ENCODE results near the gene SLC35E1.

The SLC35E1 gene

GRCh38 chr19:16596399-16596798 lies 24.2 kb upstream of the SLC35E1 start:
- no peak for DNase-seq

DNA sequence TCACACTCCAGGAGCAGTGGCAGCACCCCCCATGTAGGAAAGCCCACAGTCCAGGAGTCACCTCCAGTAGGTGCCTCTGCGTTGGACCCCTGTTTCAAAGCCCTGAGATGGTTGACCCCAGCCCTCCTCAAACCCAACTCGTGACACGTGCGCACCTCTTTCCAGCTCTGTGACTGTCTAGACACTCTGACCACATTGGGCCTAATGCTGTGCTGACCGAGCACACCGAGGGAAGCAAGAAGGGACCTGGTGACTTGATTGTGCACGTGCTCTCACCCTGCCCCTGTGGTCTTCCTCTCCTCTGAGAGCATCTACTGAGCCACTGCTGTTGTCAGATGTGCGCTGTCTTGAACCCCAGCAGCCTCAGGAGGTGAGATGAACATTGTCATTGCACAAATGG lies 22.9 kb upstream of the SLC35E1 start:
- no peak for DNase-seq

DNA sequence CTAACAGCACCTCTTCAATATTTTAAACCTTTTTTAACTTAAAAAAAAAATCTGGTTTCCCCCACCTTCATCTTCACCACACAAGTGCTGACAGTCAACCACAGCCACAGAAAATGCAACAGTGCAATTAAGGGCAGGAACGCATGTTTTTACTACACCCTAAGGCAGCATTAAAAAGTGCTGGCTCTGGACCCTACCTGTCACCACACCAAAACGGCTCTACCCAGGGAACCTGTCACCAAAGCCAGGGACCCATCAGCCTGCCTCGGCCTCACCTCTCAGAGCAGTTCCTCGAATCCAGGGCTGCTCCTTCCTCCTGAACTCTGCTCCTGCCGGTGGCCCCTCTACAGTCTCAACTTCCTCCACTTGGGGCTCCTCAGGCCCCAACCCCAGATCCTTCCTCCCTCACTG lies 22.5 kb upstream of the SLC35E1 start:
- no peak for DNase-seq

GRCh38 chr19:16594131-16594586 lies 21.9 kb upstream of the SLC35E1 start:
- DNase-seq = peak; percentile 25

DNA sequence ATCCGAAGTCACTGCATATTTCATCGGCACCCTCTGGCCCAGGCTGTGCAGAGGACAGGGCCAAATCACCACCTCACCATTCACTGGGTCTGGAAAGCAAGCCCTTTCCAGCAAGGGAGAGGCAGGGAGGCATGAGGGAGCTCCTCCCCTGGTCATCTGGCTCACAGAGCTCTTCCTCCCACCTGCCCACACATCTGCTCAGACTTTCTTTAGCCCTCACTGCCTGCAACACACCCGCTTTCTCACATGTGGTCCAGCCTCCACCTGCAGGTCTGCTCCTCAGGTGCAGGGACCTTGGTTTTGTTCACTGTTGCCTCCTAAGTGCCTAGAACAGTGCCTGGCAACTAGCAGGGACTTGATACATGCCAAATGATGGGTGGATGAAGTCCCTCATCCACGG lies 21.0 kb upstream of the SLC35E1 start:
- no peak for DNase-seq

DNA sequence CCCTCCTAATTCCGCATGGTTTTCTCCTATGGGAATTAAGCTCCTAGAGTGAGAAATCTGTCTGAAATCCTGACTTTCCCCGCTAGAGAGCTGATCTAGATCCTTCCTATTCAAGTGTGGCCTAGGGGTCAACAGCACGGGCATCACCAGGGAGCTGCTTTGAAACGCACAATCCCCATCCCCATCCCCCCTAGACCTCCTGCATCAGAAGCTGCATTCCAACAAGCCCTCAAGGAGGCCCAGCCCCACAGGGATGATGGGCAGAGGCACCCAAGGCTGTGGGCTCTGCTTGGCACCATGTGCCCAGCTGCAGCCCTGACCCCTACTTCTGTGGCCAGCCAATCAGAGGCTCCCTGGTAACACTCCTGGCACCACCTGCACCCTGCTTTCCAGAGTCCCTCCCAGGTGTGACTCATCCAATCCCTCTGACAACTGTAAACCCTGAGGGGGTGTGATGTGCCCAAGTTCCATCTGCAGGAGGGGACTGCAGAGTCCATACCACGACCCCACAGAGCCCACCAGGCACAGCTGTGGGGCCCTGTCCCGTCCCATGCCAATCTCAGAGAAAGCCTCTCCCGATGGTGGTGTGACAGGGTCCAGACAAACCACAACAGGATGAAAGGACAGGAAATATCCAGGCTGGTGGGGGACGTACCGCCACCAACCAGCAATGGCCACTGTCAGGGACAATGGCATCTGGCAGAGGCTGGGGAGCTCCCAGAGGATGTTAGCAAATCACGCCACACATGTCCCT lies 19.8 kb upstream of the SLC35E1 start:
- DNase-seq = no peak

DNA sequence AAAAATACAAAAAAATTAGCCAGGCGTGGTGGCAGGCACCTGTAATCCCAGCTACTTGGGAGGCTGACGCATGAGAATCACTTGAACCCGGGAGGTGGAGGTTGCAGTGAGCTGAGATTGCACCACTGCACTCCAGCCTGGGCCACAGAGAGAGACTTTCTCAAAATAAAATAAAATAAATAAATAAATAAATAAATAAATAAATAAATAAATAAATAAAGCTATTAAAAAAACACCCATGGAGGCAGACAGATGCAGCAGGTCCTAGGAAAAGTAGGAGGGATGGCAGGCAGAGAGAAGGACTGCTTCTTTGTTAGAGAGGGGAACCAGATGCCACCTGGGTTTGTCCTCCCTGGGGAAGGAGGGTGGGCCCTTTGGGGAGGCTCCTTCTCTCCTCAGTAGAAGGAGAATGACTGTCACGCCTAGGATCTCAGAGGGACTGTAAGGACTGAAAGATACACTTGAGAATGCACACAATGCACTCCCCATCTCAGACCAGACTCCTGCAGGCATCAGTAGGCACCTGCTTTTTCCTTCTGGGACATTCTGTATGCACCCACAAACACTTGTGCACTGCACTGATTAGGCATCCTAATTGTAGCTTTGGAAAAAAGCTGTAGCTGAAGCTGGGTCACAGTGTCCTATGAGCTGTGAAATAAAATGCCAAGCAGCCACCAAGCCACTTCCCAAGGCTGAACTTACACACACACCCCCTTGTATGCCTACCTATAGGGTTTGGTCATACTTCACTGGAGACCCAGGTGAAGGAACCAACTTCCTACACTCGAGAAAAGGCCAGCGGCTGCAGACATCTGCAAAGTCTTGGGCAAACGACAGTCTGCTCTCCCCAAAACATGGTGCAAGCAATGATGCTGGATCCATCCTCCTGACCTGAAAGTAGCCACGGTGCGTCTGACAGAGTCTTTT lies 18.9 kb upstream of the SLC35E1 start:
- no peak for DNase-seq

DNA sequence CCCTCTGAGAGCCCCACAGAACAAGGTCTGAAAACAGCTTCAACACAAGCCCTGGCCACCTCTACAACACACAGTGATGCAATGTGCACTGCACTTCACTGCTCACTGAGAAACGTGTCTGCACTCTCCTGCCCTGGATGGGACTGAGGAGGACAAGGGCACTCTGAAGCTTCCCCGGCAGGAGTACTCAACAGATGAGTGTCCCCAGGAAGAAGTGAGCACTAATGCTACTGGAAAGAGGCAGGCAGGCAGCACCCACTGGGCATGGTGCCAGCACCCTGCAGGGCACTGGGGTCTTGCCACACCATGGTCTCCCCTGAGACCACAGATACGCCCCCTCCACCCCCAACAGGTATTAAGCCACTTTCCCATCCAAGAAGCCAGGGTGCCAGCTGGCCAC lies 17.7 kb upstream of the SLC35E1 start:
- peak; percentile 67 for DNase-seq

DNA sequence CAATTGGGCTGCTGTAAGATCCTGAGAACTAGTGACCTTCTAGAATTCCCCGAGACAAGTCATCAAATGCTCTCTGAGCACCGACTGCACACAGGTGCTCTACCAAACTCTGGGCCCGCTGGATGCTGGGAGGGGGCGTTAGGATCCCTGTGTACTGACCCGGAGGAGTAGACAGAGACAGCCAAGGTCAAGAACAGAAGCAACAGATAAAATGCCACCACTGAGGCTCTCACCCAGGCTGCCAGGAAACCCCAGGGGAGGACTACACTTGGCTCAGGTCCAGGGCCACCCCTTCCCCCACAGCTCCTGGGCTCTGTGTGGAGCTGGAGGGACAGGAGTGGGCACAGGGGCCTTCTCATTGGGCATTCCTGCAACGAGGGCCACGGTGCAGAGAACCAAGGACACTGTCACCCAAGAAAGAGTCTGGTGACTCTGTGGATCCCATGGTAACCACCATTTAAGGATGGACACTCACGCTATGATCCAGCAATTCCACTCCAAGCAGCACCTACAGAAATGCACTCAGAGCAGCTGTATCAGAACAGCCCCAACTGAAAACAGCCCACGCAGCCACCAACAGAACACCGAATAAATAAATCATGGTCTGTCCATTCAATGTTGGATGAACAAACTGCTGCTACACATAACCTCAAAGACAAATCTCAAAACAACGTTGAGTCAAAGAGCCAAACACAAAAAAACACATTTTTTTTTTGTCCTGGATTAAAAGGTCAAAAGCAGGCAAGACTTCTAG lies 16.8 kb upstream of the SLC35E1 start:
- no peak for DNase-seq

- DNase-seq = peak; percentile 66
These were observed 15.9 kb upstream of the SLC35E1 start for GRCh38 chr19:16587833-16588823.

DNA sequence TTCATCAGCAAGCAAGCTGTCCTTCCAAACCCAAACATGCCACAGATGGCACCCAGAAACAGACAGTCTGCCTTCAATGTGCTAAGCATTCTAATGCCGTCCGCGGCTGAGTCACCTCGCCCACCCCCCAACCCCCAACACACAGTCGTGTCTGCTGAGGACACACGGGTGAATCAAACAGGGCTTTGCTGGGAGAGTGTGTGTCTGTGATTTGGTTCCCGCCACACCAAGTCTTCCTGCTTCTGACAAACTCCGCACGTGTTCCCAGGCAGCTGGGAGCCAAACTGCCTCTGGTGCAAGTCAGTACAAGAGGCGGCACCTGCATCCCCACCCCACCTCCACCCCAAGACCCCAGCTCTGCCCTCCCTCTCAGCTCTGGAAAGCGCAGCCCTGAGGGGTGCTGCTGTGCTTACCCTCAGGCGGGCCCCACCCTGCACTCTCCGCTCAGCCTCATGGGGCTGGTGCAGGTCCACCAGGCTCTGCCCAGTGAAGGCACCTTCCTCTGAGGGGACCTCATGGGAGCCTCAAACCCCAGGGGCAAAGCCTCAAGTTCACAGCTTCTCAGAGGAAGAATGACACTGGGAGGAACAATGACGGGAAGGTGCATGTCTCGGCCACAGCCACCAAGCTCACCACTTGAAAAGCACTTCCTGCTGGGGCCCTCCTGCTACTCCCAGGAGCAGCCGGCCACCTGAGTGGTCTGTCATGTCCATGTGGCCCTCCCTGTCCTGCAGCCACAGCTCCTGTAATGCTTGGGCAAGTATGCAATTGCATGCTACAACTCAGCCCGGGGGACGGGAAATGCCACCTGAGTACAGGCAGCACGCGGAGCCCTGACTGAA lies 15.0 kb upstream of the SLC35E1 start:
- DNase-seq = no peak

GRCh38 chr19:16586477-16586871 lies 14.3 kb upstream of the SLC35E1 start:
- DNase-seq = no peak

DNA sequence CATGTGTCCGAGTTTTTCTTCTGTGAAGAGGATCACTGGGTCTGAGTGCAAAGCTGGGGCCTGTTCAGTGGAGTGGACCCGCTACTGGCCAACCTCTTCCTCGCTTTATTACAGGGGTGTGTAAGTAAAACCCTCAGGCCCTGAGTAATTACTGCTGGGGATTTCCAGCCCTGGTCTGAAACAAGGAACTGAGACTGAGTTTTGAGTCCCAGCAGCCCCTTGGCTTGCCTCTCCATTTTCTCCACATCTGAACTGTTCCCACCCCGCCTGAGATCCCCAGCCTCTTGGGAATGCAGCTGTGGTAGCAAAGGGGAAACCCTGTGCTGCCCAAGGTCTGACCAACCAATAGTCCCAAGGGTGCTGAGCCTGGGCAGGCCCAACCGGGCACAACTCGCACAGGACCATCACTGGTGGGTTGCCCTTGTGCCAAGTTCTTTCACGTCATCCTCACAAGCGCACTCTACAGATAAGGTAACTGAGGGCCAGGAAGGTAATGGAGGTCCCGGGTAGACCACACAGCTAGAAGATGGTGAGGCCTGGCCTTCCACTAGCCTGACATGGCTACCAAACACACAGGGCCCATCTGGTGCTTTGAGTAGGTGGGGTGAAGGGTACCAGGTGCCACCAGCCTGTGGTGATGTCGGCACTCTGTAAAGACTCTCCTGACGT lies 13.7 kb upstream of the SLC35E1 start:
- no peak for DNase-seq

GRCh38 chr19:16585094-16585801 lies 13.0 kb upstream of the SLC35E1 start:
- DNase-seq = no peak

DNA sequence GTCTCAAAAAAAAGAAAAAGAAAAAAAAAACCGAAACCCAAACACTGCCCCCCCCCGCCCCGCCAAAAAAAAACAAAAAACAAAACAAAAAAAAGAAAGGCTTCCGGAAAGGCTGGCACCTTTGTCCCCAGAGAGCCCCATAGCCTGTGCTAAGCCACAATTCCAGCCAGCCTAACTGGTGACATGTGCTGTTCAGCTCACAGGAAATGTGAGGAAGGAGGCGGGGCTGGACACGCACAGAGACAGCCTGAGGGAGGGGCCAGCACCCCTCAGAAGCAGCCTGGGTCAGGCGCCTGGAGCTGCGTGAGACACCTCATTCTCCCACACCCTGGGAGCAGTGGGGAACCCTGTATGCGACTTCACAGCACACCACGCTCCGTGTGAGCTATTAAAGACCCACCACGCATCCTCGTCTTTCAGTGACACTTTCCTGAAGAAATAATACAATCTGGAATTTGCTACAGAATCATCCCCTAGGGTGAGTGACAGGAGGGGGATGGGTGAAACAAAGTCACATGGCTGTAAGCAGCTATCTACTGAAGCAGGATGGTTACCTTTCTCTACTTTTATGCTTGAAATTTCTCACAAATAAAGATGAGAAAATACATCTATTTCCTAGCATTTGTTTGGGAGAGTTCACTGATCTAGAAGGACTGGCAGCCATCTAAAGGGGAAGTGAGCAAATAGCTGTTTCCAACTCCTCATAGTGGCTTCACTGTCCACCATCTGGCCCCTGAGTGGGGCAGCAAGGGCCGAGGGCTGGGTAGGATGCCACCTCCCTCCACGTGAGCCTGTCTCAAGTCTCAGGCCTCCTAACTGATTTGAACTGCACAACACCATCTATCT lies 12.3 kb upstream of the SLC35E1 start:
- no peak for DNase-seq

GRCh38 chr19:16582486-16583261 lies 10.5 kb upstream of the SLC35E1 start:
- DNase-seq = no peak

DNA sequence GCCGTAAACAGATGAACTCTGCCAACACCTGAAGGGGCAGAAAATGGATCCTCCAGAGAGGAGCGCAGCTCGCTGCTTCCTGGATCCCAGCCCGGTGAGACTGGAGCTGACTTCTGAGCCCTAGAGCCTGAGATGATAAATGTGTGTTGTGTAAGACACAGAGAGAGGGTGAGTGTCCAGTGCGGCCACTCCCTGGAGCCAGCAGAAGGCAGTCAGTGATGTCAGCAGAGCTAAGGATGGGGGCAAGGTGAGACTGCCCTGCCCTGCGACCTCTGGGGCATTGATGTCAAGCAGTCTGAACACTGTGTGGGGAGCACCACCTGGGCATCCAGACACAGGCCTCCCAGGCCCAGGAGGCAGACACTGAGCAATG lies 9.7 kb upstream of the SLC35E1 start:
- DNase-seq = no peak

Data from DMS79 (cell line).